HepG2 (cell line): Measurements from ENCODE around the gene ERC1. TPM values are rescaled to one million over a fixed set of nuclear protein-coding genes. Genes with fewer than 3 reads are reported as not detected.

Source experiments
- ARNTL ChIP-seq: sonication (generic); formaldehyde crosslinking; IDR thresholded peaks from 2 replicates; pipeline ENCODE4 v1.4.0; 2020; ENCODE audit warnings: mild to moderate bottlenecking, missing genetic modification reagents
- ATF5 ChIP-seq: sonication (generic); formaldehyde crosslinking; IDR thresholded peaks from 2 replicates; pipeline ENCODE4 v1.4.0; 2020; ENCODE audit warnings: mild to moderate bottlenecking, low read depth, missing genetic modification reagents
- ISL2 ChIP-seq: sonication (generic); formaldehyde crosslinking; IDR thresholded peaks from 2 replicates; pipeline ENCODE4 v1.5.0; 2020; ENCODE audit warnings: missing genetic modification reagents
- MYC ChIP-seq: sonication (generic); formaldehyde crosslinking; IDR thresholded peaks from 2 replicates; pipeline ENCODE4 v1.9.0; 2021; ENCODE audit warnings: missing genetic modification reagents, borderline replicate concordance
- NR2C2 ChIP-seq: sonication (generic); formaldehyde crosslinking; IDR thresholded peaks from 2 replicates; pipeline ENCODE4 v1.4.0; 2020; ENCODE audit warnings: missing genetic modification reagents, mild to moderate bottlenecking, moderate library complexity, borderline replicate concordance
- PPARG ChIP-seq: conservative IDR thresholded peaks from 2 replicates; pipeline ENCODE4 v1.6.1; 2016; ENCODE audit warnings: missing biosample characterization, missing genetic modification reagents
- RXRA ChIP-seq: sonication (generic); formaldehyde crosslinking; IDR thresholded peaks from 2 replicates; pipeline ENCODE4 v1.5.1; 2020; ENCODE audit warnings: missing genetic modification reagents
- SETDB1 ChIP-seq: sonication (generic); formaldehyde crosslinking; IDR thresholded peaks from 2 replicates; pipeline ENCODE4 v1.5.1; 2020; ENCODE audit warnings: missing genetic modification reagents, mild to moderate bottlenecking, borderline replicate concordance
- SKIL ChIP-seq: sonication (generic); formaldehyde crosslinking; IDR thresholded peaks from 2 replicates; pipeline ENCODE4 v1.8.0; 2022; ENCODE audit warnings: missing genetic modification reagents, mild to moderate bottlenecking, moderate library complexity, borderline replicate concordance
- SUZ12 ChIP-seq: fragments of 150-350 bp; IDR thresholded peaks from 2 replicates; pipeline ENCODE4 v1.6.1; 2014; ENCODE audit warnings: low read depth, low read length
- ZBTB37 ChIP-seq: sonication (generic); formaldehyde crosslinking; IDR thresholded peaks from 2 replicates; pipeline ENCODE4 v1.4.0; 2020; ENCODE audit warnings: mild to moderate bottlenecking, missing genetic modification reagents
- ZKSCAN1 ChIP-seq: fragments of 150-350 bp; IDR thresholded peaks from 2 replicates; pipeline ENCODE4 v1.6.1; 2014; ENCODE audit warnings: low read length
- ZNF282 ChIP-seq: fragments of 450-650 bp; IDR thresholded peaks from 2 replicates; pipeline ENCODE4 v1.6.1; 2018; ENCODE audit not compliant: partially characterized antibody
- ZNF512 ChIP-seq: sonication (generic); formaldehyde crosslinking; IDR thresholded peaks from 2 replicates; pipeline ENCODE4 v1.4.0; 2020; ENCODE audit warnings: mild to moderate bottlenecking, missing genetic modification reagents
- ZNF598 ChIP-seq: sonication (generic); formaldehyde crosslinking; IDR thresholded peaks from 2 replicates; pipeline ENCODE4 v1.5.1; 2020; ENCODE audit warnings: mild to moderate bottlenecking, missing genetic modification reagents, borderline replicate concordance
- ZNF746 ChIP-seq: sonication (generic); formaldehyde crosslinking; IDR thresholded peaks from 2 replicates; pipeline ENCODE4 v1.8.0; 2022; ENCODE audit warnings: mild to moderate bottlenecking, missing genetic modification reagents
- polyA plus RNA-seq, 8 experiments: library from polyadenylated mRNA; depleted of rRNA in 3 of 8; stranded (reverse) in 7 of 8; unstranded in 1 of 8; fragments of >200 nt; fragmentation: Illumina TruSeq in 4 of 8; extraction: Trizol in 4 of 8; gene quantifications; 2 replicates each; pipeline versions ENCODE4 v1.2.1 to v1.2.3, GENCODE V29; 2011 to 2016; ENCODE audit warnings: low read depth in 4 of 8, missing spikeins in 1 of 8, mixed read lengths in 1 of 8; ENCODE audit not compliant: insufficient read depth in 1 of 8
- total RNA-seq, 5 experiments: library from RNA; depleted of rRNA; stranded (reverse); fragments of >200 nt; fragmentation: Illumina TruSeq; extraction: Trizol; gene quantifications; 2 replicates each; pipeline ENCODE4 v1.2.3, GENCODE V29; 2016; ENCODE audit warnings: low read depth in 1 of 5

The ERC1 gene
- total and polyA plus RNA-seq, 2 of the 13 experiments (the other 11 are each of a cell fraction or from before 2014, with no cell fraction given): 6.1 to 12.4 TPM

GRCh38 chr12:990661-991349 is at the start of gene ERC1 (continued):
- TF ChIP-seq SKIL (peak; percentile 65; the same call in 1 of the 2 replicates), SETDB1 (CRISPR knock-in tag) (no peak; the same call in 1 of the 2 replicates), ATF5 (CRISPR knock-in tag) (no peak), ZNF512 (CRISPR knock-in tag) (no peak), SUZ12 (no peak), NR2C2 (CRISPR knock-in tag) (peak; percentile 80), ARNTL (0 out of 2 replicates have a peak, but pooled peaks have one; percentile 21), ZNF746 (CRISPR knock-in tag) (0 out of 2 replicates have a peak, but pooled peaks have one; percentile 27), ZKSCAN1 (no peak), ZNF598 (peak; percentile 90), MYC (CRISPR knock-in tag) (peak; percentile 92; the same call in 1 of the 2 replicates), ISL2 (CRISPR knock-in tag) (peak; percentile 69), RXRA (CRISPR knock-in tag) (peak; percentile 74; the same call in 1 of the 2 replicates), ZBTB37 (0 out of 2 replicates have a peak, but pooled peaks have one; percentile 19), ZNF282 (no peak), PPARG (CRISPR knock-in tag) (0 out of 2 replicates have a peak, but pooled peaks have one; percentile 15)
